ENCODE data around the gene ITGA6. TPM values are rescaled to one million over a fixed set of nuclear protein-coding genes. Genes with fewer than 3 reads are reported as not detected.

The ITGA6 gene
- total RNA-seq, 2 experiments from 2014 or later = 0.38 TPM; not detected in 1

GRCh38 chr2:172550419-172550818 is 123.0 kb downstream of the ITGA6 start:
- H3K9me3 ChIP-seq (ENCODE audit: low read length) = peaks cover 16% of the 10 kb centered on the region; the same call in 1 of the 2 replicates
- POLR2A ChIA-PET = interaction anchor here (0.7 kb wide), 1 partner anchor 670 kb away, joined by 3 read pairs; no protein-coding TSS in a partner anchor
- CTCF ChIA-PET (ENCODE audit: unreplicated experiment) = no interaction called here
- intact Hi-C loops (cut with micrococcal nuclease; ENCODE audit: unreplicated experiment) = loop anchor here (10.0 kb wide), 1 partner anchor 1116 kb away; the partner anchor contains the start of genes DCAF17 and METTL8
- H3K79me2 ChIP-seq (ENCODE audit: insufficient read depth, low read depth, low read length) = peaks cover 5% of the 10 kb centered on the region; the same call in 1 of the 2 replicates
- no peak overlapping the region for H3K4me2 ChIP-seq (ENCODE audit: low read length)
- no peak overlapping the region for H2AFZ ChIP-seq (ENCODE audit: low read length)
- TF ChIP-seq CTCF (conservative IDR thresholded peaks at IDR 0.05; ENCODE audit: low read length) = no peak
- no peak for TF ChIP-seq EZH2phosphoT487 (IDR thresholded peaks at IDR 0.05; ENCODE audit: borderline replicate concordance, low read depth, low read length)
- peaks cover 8% of the 10 kb centered on the region for H3K4me1 ChIP-seq (ENCODE audit: insufficient read depth, low read length, poor library complexity, severe bottlenecking)
- no TSS peak for BruUV-seq (replicated peaks)
- no peak for DNase-seq (ENCODE audit: low spot score)
- H3K9me2 ChIP-seq (ENCODE audit: insufficient read depth, low read length) = no peaks in the 10 kb centered on the region
- H3K27ac ChIP-seq (ENCODE audit: low read depth, low read length, poor library complexity, severe bottlenecking) = no peak overlapping the region
- H4K20me1 ChIP-seq (ENCODE audit: insufficient read depth, low read length) = no peaks in the 10 kb centered on the region
- peaks cover 6% of the 10 kb centered on the region; the same call in 1 of the 2 replicates for H3K36me3 ChIP-seq (ENCODE audit: insufficient read depth, low read length)
- H3K4me3 ChIP-seq (ENCODE audit: low read depth, low read length, poor library complexity, severe bottlenecking) = no peak overlapping the region

- Histone ChIP-seq H3K4me3 (ENCODE audit: low read depth, low read length, poor library complexity, severe bottlenecking) (no peak overlapping the region), H3K9me2 (ENCODE audit: insufficient read depth, low read length) (no peaks in the 10 kb centered on the region), H3K36me3 (ENCODE audit: insufficient read depth, low read length) (peaks cover 6% of the 10 kb centered on the region; the same call in 1 of the 2 replicates), H4K20me1 (ENCODE audit: insufficient read depth, low read length) (no peaks in the 10 kb centered on the region), H3K4me2 (ENCODE audit: low read length) (no peak overlapping the region), H3K27ac (ENCODE audit: low read depth, low read length, poor library complexity, severe bottlenecking) (no peak overlapping the region), H3K9me3 (ENCODE audit: low read length) (peaks cover 8% of the 10 kb centered on the region; the same call in 1 of the 2 replicates), H3K79me2 (ENCODE audit: insufficient read depth, low read depth, low read length) (peaks cover 5% of the 10 kb centered on the region; the same call in 1 of the 2 replicates), H2AFZ (ENCODE audit: low read length) (no peak overlapping the region), H3K4me1 (ENCODE audit: insufficient read depth, low read length, poor library complexity, severe bottlenecking) (peaks cover 8% of the 10 kb centered on the region)
- intact Hi-C loops (cut with micrococcal nuclease; ENCODE audit: unreplicated experiment) = loop anchor here (10.0 kb wide), 1 partner anchor 1116 kb away; the partner anchor contains the start of genes DCAF17 and METTL8
- ChIA-PET CTCF (ENCODE audit: unreplicated experiment) (no interaction called here), POLR2A (interaction anchor here (0.7 kb wide), 2 partner anchors 34 to 1341 kb away, joined by 3 to 5 read pairs; no protein-coding TSS in a partner anchor)
- BruUV-seq (replicated peaks) = no TSS peak
- DNase-seq (ENCODE audit: low spot score) = no peak
- TF ChIP-seq EZH2phosphoT487 (IDR thresholded peaks at IDR 0.05; ENCODE audit: borderline replicate concordance, low read depth, low read length) (no peak), CTCF (conservative IDR thresholded peaks at IDR 0.05; ENCODE audit: low read length) (no peak)
Measured at GRCh38 chr2:172551271-172551670, 123.9 kb downstream of the ITGA6 start.

Data from OCI-LY7 (cell line).